Thyroid gland (tissue), 4 donors: ENCODE measurements around the gene SATB1.

Source experiments
- CTCF ChIP-seq, 6 experiments: fragments of 200-600 bp in 3 of 6; fragments of 450-650 bp in 3 of 6; sonication (generic) in 3 of 6; IDR thresholded peaks; one replicate each; pipeline ENCODE4 v1.5.1; 2016 to 2019; ENCODE audit warnings: antibody characterized with exemption in 6 of 6, mild to moderate bottlenecking in 2 of 6, inconsistent platforms in 1 of 6, moderate library complexity in 1 of 6
- POLR2A ChIP-seq, 2 donors: fragments of 450-650 bp; IDR thresholded peaks; one replicate each; pipeline ENCODE4 v1.6.1; 2017; ENCODE audit warnings: antibody characterized with exemption in 2 of 2, mild to moderate bottlenecking in 2 of 2, moderate library complexity in 1 of 2

- no peak for TF ChIP-seq CTCF (IDR thresholded peaks at IDR 0.05)
- TF ChIP-seq POLR2A (IDR thresholded peaks at IDR 0.05), result no peak
Measured at GRCh38 chr3:18419232-18419631, 5.9 kb downstream of the SATB1 start.
